Panc1 (cell line): ENCODE measurements around the gene FAAP100. TPM values are rescaled to one million over a fixed set of nuclear protein-coding genes. Genes with fewer than 3 reads are reported as not detected.
A peak's percentile ranks its signal among the peaks of the same experiment; 100 is the strongest.

Experiments used
- ATAC-seq: fragments of 200-7000 bp; cut with Tn5 transposase; 2 replicates; pipeline ENCODE4 v1.9.1; 2020; ENCODE audit warnings: mild to moderate bottlenecking, moderate library complexity
- BruUV-seq: library from RNA; stranded (reverse); fragments of 400-500 nt; replicated peaks from 2 replicates; lab custom pipeline; 2021; lab: Mats Ljungman, UMichigan
- CTCF ChIA-PET: fragments of 300-600 bp; sonication (Branson Sonifier 250); formaldehyde crosslinking; loops from one replicate; lab custom pipeline; 2022; ENCODE audit warnings: antibody characterized with exemption; lab: Charles Lee
- POLR2A ChIA-PET: fragments of 300-600 bp; sonication (Branson Sonifier 250); formaldehyde crosslinking; loops from one replicate; lab custom pipeline; 2022; ENCODE audit warnings: antibody characterized with exemption; lab: Charles Lee
- DNase-seq: peaks from one replicate; pipeline ENCODE4 v3.0.0-alpha.2; 2010; ENCODE audit warnings: low read depth, low spot score
- H3K27ac ChIP-seq: 2 replicates; pipeline ENCODE4 v1.5.1; 2011; ENCODE audit warnings: mild to moderate bottlenecking, low read length, inconsistent platforms
- H3K27me3 ChIP-seq: fragments of 200-500 bp; sonication (Bioruptor generic); 2 replicates; pipeline ENCODE4 v1.6.0; 2014; ENCODE audit warnings: low read length, inconsistent platforms; ENCODE audit not compliant: control insufficient read depth, insufficient read depth
- H3K36me3 ChIP-seq: fragments of 200-500 bp; sonication (Bioruptor generic); 2 replicates; pipeline ENCODE4 v1.5.1; 2014; ENCODE audit warnings: inconsistent platforms, mild to moderate bottlenecking, low read length, moderate library complexity; ENCODE audit not compliant: control insufficient read depth, insufficient read depth
- H3K4me1 ChIP-seq: 2 replicates; pipeline ENCODE4 v1.5.1; 2011; ENCODE audit warnings: inconsistent platforms, mild to moderate bottlenecking, low read length, moderate library complexity; ENCODE audit not compliant: control insufficient read depth, insufficient read depth
- H3K4me3 ChIP-seq, 2 experiments: 2 replicates each; pipeline ENCODE4 v1.5.1; 2011 to 2012; ENCODE audit warnings: low read depth in 2 of 2, low read length in 2 of 2, mild to moderate bottlenecking in 2 of 2, inconsistent platforms in 1 of 2, moderate library complexity in 1 of 2
- H3K9me3 ChIP-seq: fragments of 200-500 bp; sonication (Bioruptor generic); 2 replicates; pipeline ENCODE4 v1.5.1; 2014; ENCODE audit warnings: low read depth, mild to moderate bottlenecking, inconsistent platforms, low read length, moderate library complexity; ENCODE audit not compliant: control insufficient read depth, insufficient read depth
- CTCF ChIP-seq: fragments of 450-650 bp; IDR thresholded peaks from 2 replicates; pipeline ENCODE4 v1.5.1; 2017; ENCODE audit warnings: mild to moderate bottlenecking
- POLR2AphosphoS5 ChIP-seq: IDR thresholded peaks from 2 replicates; pipeline ENCODE4 v1.6.1; 2012; ENCODE audit warnings: mild to moderate bottlenecking, low read depth, low read length, moderate library complexity
- REST ChIP-seq, 2 experiments: IDR thresholded peaks; 2 replicates each; pipeline ENCODE4 v1.6.1; 2011 to 2012; ENCODE audit warnings: low read depth in 2 of 2, control low read depth in 1 of 2, low read length in 1 of 2, mild to moderate bottlenecking in 1 of 2, moderate library complexity in 1 of 2; ENCODE audit not compliant: insufficient read depth in 1 of 2
- SIN3A ChIP-seq: IDR thresholded peaks from 2 replicates; pipeline ENCODE4 v1.6.1; 2012; ENCODE audit warnings: low read depth, mild to moderate bottlenecking, low read length, moderate library complexity, borderline replicate concordance; ENCODE audit not compliant: insufficient read depth
- TCF7L2 ChIP-seq: IDR thresholded peaks from 2 replicates; pipeline ENCODE4 v1.6.1; 2011; ENCODE audit warnings: mild to moderate bottlenecking, low read depth, low read length, inconsistent platforms
- in situ Hi-C: cut with HindIII; loops from 2 replicates; pipeline ENCODE4 v1.10.0; 2016; ENCODE audit warnings: low sequenced_read_pairs, low pct_unique_long_range_greater_than_20kb
- intact Hi-C: fragments of 100-400 bp; cut with micrococcal nuclease; formaldehyde crosslinking; loops from one replicate; pipeline ENCODE4 v1.10.0; 2022; ENCODE audit not compliant: unreplicated experiment
- total RNA-seq: library from RNA; stranded (reverse); gene quantifications from one replicate; pipeline ENCODE4 v1.2.1, GENCODE V29; 2021; ENCODE audit not compliant: unreplicated experiment

Gene FAAP100
- total RNA-seq, 1 experiment from 2014 or later: 265 TPM

GRCh38 chr17:81512562-81513371, 39.4 kb downstream of the FAAP100 start, which contains the start of gene ACTG1:
Gene ACTG1, minus strand, starts transcription at chr17:81512799. Its CDS starts 445 bp downstream, at chr17:81512354.
- TF ChIP-seq TCF7L2 (no peak), CTCF (no peak), REST (IDR thresholded peaks at IDR 0.05; ENCODE audit: insufficient read depth in 1 of 2, low read depth in 2 of 2, low read length in 1 of 2) (peak in 1 of 2 experiments; percentile 62; a peak in 1 of 4 replicates), POLR2AphosphoS5 (peak; percentile 99), SIN3A (peak; percentile 93; the same call in 1 of the 2 replicates)
- intact Hi-C loops (no loop called here), in situ Hi-C loops (no loop called here)
- peaks cover 31% of the 10 kb centered on the region for H3K36me3 ChIP-seq
- H3K4me3 ChIP-seq: peak within 1 kb of the TSS; percentile 68 to 100
- no peaks in the 10 kb centered on the region for H3K27me3 ChIP-seq
- no TSS peak for BruUV-seq
- ChIA-PET POLR2A (interaction anchor here (0.6 to 0.7 kb wide), 2 partner anchors 118 to 178 kb away, joined by 3 to 5 read pairs; partner anchors contain the start of gene BAHCC1), CTCF (no interaction called here)
- H3K9me3 ChIP-seq: no peaks in the 10 kb centered on the region
- ATAC-seq (peak; percentile 44), DNase-seq (no peak)
- H3K27ac ChIP-seq: peak within 1 kb of the TSS; percentile 94
- peaks cover 27% of the 10 kb centered on the region for H3K4me1 ChIP-seq

GRCh38 chr17:81511804-81512561, 40.2 kb downstream of the FAAP100 start:
- Histone ChIP-seq H3K36me3 (peaks cover 31% of the 10 kb centered on the region), H3K4me1 (peaks cover 21% of the 10 kb centered on the region), H3K9me3 (no peaks in the 10 kb centered on the region), H3K4me3 (peak overlapping the region; percentile 67 to 100), H3K27ac (peak overlapping the region; percentile 87), H3K27me3 (no peaks in the 10 kb centered on the region)
- DNase-seq: no peak
- in situ Hi-C loops (no loop called here), intact Hi-C loops (no loop called here)
- ChIA-PET POLR2A (interaction anchor here (0.6 kb wide), 1 partner anchor 179 kb away, joined by 3 read pairs; no protein-coding TSS in a partner anchor), CTCF (interaction anchor here (0.6 kb wide), 1 partner anchor 591 kb away, joined by 6 read pairs; no protein-coding TSS in a partner anchor)
- TSS peak; percentile 90 for BruUV-seq
- ATAC-seq: peak; percentile 17
- TF ChIP-seq SIN3A (no peak; the same call in 1 of the 2 replicates), CTCF (no peak), POLR2AphosphoS5 (peak; percentile 83; the same call in 1 of the 2 replicates)
